GM12878 (cell line): Measurements from ENCODE around the gene TNS4. TPM values are rescaled to one million over a fixed set of nuclear protein-coding genes. Genes with fewer than 3 reads are reported as not detected.
A peak's percentile ranks its signal among the peaks of the same experiment; 100 is the strongest.

Experiments used
- BHLHE40 ChIP-seq, 2 experiments: fragments of 450-650 bp in 1 of 2; IDR thresholded peaks; 2 replicates each; pipeline ENCODE4 v1.6.1; 2011 to 2017; ENCODE audit warnings: low read depth in 2 of 2, borderline replicate concordance in 1 of 2, improper control_type of control experiment in 1 of 2, low read length in 1 of 2, mild to moderate bottlenecking in 1 of 2
- CEBPZ ChIP-seq: fragments of 150-350 bp; IDR thresholded peaks from 2 replicates; pipeline ENCODE4 v1.6.1; 2016; ENCODE audit warnings: low read depth, low read length
- EP300 ChIP-seq, 2 experiments: fragments of 150-350 bp in 1 of 2; IDR thresholded peaks; 2 replicates each; pipeline ENCODE4 v1.6.1; 2011 to 2012; ENCODE audit warnings: low read depth in 2 of 2, low read length in 2 of 2, borderline replicate concordance in 1 of 2, improper control_type of control experiment in 1 of 2, inconsistent platforms in 1 of 2; ENCODE audit not compliant: control insufficient read depth in 1 of 2
- FOXK2 ChIP-seq: fragments of 450-650 bp; IDR thresholded peaks from 2 replicates; pipeline ENCODE4 v1.6.1; 2017; ENCODE audit warnings: mild to moderate bottlenecking, moderate library complexity
- GATAD2B ChIP-seq: fragments of 450-650 bp; conservative IDR thresholded peaks from 2 replicates; pipeline ENCODE4 v1.6.1; 2017; ENCODE audit warnings: low read depth, mild to moderate bottlenecking, moderate library complexity
- HDGF ChIP-seq: fragments of 450-650 bp; IDR thresholded peaks from 2 replicates; pipeline ENCODE4 v1.6.1; 2016; ENCODE audit warnings: antibody characterized with exemption
- HSF1 ChIP-seq: fragments of 150-350 bp; IDR thresholded peaks from 2 replicates; pipeline ENCODE4 v1.6.1; 2014; ENCODE audit warnings: mild to moderate bottlenecking, low read depth, low read length
- KDM1A ChIP-seq: fragments of 200-600 bp; sonication (generic); IDR thresholded peaks from 2 replicates; pipeline ENCODE4 v1.6.1; 2016; ENCODE audit warnings: borderline replicate concordance
- MEF2A ChIP-seq: IDR thresholded peaks from 2 replicates; pipeline ENCODE4 v1.6.1; 2011; ENCODE audit warnings: low read depth, mild to moderate bottlenecking, low read length, moderate library complexity; ENCODE audit not compliant: insufficient read depth
- PAX5 ChIP-seq: IDR thresholded peaks from 2 replicates; pipeline ENCODE4 v1.6.1; 2011; ENCODE audit warnings: low read depth, low read length, borderline replicate concordance
- RFX5 ChIP-seq: IDR thresholded peaks from 2 replicates; pipeline ENCODE4 v1.6.1; 2011; ENCODE audit warnings: low read depth, low read length, improper control_type of control experiment
- SREBF1 ChIP-seq: IDR thresholded peaks from 2 replicates; pipeline ENCODE4 v1.6.1; 2012; ENCODE audit warnings: mild to moderate bottlenecking, low read length
- TAF1 ChIP-seq: IDR thresholded peaks from 2 replicates; pipeline ENCODE4 v1.6.1; 2011; ENCODE audit warnings: mild to moderate bottlenecking, low read depth, low read length, borderline replicate concordance
- TCF3 ChIP-seq: IDR thresholded peaks from 2 replicates; pipeline ENCODE4 v1.6.1; 2012; ENCODE audit warnings: low read depth, mild to moderate bottlenecking, low read length, borderline replicate concordance; ENCODE audit not compliant: insufficient read depth
- USF2 ChIP-seq: IDR thresholded peaks from 2 replicates; pipeline ENCODE4 v1.6.1; 2011; ENCODE audit warnings: low read depth, low read length, improper control_type of control experiment, borderline replicate concordance
- ZNF207 ChIP-seq: fragments of 450-650 bp; IDR thresholded peaks from 2 replicates; pipeline ENCODE4 v1.6.1; 2014; ENCODE audit warnings: antibody characterized with exemption, mild to moderate bottlenecking, borderline replicate concordance
- polyA plus RNA-seq, 11 experiments: library from polyadenylated mRNA; depleted of rRNA in 4 of 11; unstranded in 6 of 11; stranded (reverse) in 5 of 11; fragments of >200 nt; fragmentation: Nextera tagmentation in 4 of 11; fragmentation: Illumina TruSeq in 1 of 11; extraction: Ambion mirVana in 4 of 11; extraction: Trizol in 1 of 11; gene quantifications; 1 replicate in 1 of 11; 2 replicates in 10 of 11; pipeline versions ENCODE4 v1.2.1 to v1.2.3, GENCODE V29; 2011 to 2016; ENCODE audit warnings: inconsistent platforms in 2 of 11, missing spikeins in 2 of 11, low read depth in 1 of 11
- total RNA-seq, 4 experiments: library from RNA; depleted of rRNA in 3 of 4; stranded (reverse); fragments of >200 nt in 3 of 4; fragmentation: Illumina TruSeq in 1 of 4; extraction: Trizol in 1 of 4; gene quantifications; 2 replicates each; pipeline versions ENCODE4 v1.2.1 to v1.2.3, GENCODE V29; 2013 to 2021
- TF ChIP-seq, protein P1 (sequence below): fragments of 450-650 bp; IDR thresholded peaks from 2 replicates; pipeline ENCODE4 v1.6.1; 2017; ENCODE audit warnings: antibody characterized with exemption, mild to moderate bottlenecking, moderate library complexity
- TF ChIP-seq, protein P2 (sequence below): IDR thresholded peaks from 2 replicates; pipeline ENCODE4 v1.6.1; 2012; ENCODE audit warnings: low read depth, low read length, improper control_type of control experiment

The TNS4 gene
- total and polyA plus RNA-seq, 10 of the 15 experiments (the other 5 are each of a cell fraction or from before 2014, with no cell fraction given): 0.10 to 0.90 (median 0.68) TPM; not detected in 2

DNA sequence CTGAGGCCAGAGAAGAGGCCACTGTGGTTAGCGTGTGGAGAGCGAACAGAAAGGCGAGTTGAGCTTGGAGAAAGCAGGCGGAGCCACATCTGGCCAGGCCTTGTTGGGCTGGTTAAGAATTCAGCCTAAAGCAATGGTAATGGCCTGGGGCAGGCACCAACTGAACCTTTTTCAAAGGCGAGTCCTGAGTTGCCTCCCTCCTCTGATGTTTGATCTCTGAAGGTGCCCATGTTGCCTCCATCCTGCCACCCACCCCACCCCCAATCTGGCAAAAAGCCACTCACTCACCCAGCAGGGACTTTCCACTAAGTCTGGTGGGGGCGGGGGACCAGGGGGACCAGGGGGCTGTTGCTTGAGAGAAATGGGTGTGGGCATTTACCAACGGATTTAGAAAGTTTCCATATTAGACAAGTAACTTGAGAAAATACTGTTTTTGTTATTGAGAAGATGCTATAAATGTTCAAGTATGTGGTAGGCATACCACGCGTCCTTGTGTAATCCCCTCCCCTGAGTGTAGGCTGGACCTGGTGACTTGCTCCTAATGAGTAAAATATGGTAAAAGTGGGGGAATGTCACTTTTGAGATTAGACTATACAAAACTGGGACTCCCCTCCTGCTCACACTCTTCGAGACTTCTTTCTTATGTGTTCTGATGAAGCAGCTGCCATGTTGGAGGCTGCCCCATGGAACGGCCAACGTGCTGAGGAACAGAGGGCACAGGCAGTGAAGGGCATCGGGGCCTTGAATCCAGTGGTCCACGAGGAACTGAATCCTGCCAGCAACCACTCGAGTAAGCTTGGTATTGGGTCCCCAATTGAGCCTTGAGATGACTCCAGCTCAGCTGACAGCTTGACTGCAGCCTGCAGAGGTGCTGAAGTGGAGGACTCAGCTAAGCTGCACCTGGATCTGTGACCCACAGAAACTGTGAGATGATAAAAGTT is 29.9 kb upstream of the TNS4 start (continued):
- TF ChIP-seq, protein P1, sequence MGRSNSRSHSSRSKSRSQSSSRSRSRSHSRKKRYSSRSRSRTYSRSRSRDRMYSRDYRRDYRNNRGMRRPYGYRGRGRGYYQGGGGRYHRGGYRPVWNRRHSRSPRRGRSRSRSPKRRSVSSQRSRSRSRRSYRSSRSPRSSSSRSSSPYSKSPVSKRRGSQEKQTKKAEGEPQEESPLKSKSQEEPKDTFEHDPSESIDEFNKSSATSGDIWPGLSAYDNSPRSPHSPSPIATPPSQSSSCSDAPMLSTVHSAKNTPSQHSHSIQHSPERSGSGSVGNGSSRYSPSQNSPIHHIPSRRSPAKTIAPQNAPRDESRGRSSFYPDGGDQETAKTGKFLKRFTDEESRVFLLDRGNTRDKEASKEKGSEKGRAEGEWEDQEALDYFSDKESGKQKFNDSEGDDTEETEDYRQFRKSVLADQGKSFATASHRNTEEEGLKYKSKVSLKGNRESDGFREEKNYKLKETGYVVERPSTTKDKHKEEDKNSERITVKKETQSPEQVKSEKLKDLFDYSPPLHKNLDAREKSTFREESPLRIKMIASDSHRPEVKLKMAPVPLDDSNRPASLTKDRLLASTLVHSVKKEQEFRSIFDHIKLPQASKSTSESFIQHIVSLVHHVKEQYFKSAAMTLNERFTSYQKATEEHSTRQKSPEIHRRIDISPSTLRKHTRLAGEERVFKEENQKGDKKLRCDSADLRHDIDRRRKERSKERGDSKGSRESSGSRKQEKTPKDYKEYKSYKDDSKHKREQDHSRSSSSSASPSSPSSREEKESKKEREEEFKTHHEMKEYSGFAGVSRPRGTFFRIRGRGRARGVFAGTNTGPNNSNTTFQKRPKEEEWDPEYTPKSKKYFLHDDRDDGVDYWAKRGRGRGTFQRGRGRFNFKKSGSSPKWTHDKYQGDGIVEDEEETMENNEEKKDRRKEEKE: no peak
- TF ChIP-seq FOXK2 (no peak), PAX5 (no peak), MEF2A (0 out of 2 replicates have a peak, but pooled peaks have one; percentile 66), EP300 (IDR thresholded peaks at IDR 0.05; ENCODE audit: borderline replicate concordance in 1 of 2, control insufficient read depth in 1 of 2, low read depth in 2 of 2, low read length in 2 of 2) (peak; percentile 6 to 14; a peak in 1 of 4 replicates), KDM1A (no peak), SREBF1 (no peak), HSF1 (no peak), USF2 (no peak), RFX5 (peak; percentile 54; the same call in 1 of the 2 replicates), CEBPZ (no peak), TAF1 (no peak), BHLHE40 (IDR thresholded peaks at IDR 0.05; ENCODE audit: borderline replicate concordance in 1 of 2, low read depth in 2 of 2, low read length in 1 of 2) (no peak; a peak in 1 of 4 replicates), ZNF207 (no peak), GATAD2B (peak; percentile 32; the same call in 1 of the 2 replicates), HDGF (no peak), TCF3 (0 out of 2 replicates have a peak, but pooled peaks have one; percentile 16)
- TF ChIP-seq, protein P2, sequence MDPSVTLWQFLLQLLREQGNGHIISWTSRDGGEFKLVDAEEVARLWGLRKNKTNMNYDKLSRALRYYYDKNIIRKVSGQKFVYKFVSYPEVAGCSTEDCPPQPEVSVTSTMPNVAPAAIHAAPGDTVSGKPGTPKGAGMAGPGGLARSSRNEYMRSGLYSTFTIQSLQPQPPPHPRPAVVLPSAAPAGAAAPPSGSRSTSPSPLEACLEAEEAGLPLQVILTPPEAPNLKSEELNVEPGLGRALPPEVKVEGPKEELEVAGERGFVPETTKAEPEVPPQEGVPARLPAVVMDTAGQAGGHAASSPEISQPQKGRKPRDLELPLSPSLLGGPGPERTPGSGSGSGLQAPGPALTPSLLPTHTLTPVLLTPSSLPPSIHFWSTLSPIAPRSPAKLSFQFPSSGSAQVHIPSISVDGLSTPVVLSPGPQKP: no peak
